Mammary epithelial cell (primary cell): ENCODE data around the gene TSHR.

Experiments
- EZH2 ChIP-seq: IDR thresholded peaks from 2 replicates; pipeline ENCODE4 v1.6.1; 2012; ENCODE audit warnings: low read length, inconsistent platforms, borderline replicate concordance
- TF ChIP-seq, protein P1 (sequence below), 2 donors: IDR thresholded peaks in 1 of 2; conservative IDR thresholded peaks in 1 of 2; 2 replicates each; pipeline ENCODE4 v1.5.1; 2011 to 2012; ENCODE audit warnings: inconsistent platforms in 2 of 2, low read length in 2 of 2, mild to moderate bottlenecking in 2 of 2, control low read depth in 1 of 2, low read depth in 1 of 2; ENCODE audit not compliant: insufficient read depth in 1 of 2; ENCODE audit errors: extremely low read depth in 1 of 2

DNA sequence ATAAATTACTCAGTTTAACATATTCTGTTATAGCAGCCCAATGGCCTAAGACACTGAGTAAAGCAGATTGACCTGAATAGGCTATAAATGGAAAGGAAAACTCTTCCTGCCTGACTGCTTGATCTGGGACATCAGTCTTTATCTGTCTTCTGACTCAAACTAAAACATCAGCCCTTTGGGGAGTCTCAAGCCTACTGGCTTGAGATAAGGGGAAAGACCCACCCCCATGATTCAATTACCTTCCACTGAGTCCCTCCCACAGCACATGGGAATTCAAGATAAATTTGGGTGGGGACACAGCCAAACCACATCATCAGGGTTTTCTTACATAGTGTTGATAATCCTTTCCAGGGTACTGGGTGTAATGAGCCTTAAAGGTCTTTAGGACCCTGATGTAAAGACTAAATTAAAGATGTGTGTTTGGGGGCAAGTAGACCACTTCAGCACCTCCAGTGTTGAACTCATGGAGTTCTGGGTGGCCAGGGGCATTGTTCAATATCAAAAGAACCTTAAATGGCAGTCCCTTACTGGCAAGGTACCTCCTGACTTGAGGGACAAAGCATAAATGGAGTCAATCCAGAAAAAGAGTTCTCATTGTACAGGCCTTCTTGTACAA is 67.8 kb downstream of the TSHR start:
- TF ChIP-seq, protein P1, sequence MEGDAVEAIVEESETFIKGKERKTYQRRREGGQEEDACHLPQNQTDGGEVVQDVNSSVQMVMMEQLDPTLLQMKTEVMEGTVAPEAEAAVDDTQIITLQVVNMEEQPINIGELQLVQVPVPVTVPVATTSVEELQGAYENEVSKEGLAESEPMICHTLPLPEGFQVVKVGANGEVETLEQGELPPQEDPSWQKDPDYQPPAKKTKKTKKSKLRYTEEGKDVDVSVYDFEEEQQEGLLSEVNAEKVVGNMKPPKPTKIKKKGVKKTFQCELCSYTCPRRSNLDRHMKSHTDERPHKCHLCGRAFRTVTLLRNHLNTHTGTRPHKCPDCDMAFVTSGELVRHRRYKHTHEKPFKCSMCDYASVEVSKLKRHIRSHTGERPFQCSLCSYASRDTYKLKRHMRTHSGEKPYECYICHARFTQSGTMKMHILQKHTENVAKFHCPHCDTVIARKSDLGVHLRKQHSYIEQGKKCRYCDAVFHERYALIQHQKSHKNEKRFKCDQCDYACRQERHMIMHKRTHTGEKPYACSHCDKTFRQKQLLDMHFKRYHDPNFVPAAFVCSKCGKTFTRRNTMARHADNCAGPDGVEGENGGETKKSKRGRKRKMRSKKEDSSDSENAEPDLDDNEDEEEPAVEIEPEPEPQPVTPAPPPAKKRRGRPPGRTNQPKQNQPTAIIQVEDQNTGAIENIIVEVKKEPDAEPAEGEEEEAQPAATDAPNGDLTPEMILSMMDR (conservative IDR thresholded peaks at IDR 0.05 in 1 of 2, IDR thresholded peaks at IDR 0.05 in 1 of 2; ENCODE audit: extremely low read depth in 1 of 2, insufficient read depth in 1 of 2, low read depth in 1 of 2, low read length in 2 of 2): no peak
- TF ChIP-seq EZH2: no peak
